ENCODE measurements around the gene POU6F1.

DNA sequence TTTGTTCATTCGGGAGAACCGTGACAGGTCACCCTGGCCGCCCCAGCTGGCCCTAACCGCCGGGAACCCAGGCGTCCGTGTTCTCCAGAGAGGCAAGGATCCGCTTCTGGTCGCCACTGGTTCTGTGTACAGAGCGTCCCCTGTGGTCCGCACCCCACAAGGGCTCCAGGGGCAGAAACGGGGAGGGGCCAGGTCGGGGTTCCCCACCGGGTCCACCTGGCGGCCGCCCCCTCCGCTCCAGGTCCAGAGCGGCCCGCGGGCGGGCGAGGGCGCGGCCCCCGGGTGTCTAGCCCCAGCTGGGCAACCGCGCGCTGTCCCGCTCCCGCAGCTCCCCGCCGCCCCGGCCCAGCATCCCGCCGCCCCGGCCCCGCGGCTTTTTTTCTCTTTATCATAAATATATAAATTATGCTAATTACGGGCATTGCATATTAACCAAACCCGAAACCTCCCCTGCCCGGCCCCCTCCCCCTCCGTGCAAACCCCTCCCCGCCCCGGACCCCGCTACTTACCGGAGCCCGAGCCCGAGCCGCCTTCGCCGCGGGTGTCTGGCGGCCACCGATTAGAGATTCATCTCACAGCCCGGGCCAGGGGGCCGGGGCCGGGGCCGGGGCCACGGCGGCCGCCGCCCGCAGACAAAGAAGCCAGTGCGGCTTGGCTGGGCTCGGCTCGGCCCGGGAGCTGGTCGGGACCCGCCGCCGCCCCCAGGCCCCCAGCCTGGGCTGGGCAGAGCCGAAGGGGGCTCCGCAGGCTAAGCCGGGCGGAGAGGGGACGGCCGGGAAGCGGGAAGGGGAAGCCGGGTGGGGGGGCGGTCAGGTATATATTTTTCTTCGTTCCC, 512 bp downstream of the POU6F1 start:
- TF ChIP-seq, protein P1, sequence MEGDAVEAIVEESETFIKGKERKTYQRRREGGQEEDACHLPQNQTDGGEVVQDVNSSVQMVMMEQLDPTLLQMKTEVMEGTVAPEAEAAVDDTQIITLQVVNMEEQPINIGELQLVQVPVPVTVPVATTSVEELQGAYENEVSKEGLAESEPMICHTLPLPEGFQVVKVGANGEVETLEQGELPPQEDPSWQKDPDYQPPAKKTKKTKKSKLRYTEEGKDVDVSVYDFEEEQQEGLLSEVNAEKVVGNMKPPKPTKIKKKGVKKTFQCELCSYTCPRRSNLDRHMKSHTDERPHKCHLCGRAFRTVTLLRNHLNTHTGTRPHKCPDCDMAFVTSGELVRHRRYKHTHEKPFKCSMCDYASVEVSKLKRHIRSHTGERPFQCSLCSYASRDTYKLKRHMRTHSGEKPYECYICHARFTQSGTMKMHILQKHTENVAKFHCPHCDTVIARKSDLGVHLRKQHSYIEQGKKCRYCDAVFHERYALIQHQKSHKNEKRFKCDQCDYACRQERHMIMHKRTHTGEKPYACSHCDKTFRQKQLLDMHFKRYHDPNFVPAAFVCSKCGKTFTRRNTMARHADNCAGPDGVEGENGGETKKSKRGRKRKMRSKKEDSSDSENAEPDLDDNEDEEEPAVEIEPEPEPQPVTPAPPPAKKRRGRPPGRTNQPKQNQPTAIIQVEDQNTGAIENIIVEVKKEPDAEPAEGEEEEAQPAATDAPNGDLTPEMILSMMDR (IDR thresholded peaks at IDR 0.05; ENCODE audit: low read length) = peak; percentile 33; the same call in 1 of the 2 replicates
- no peak for TF ChIP-seq EZH2 (IDR thresholded peaks at IDR 0.05; ENCODE audit: borderline replicate concordance, low read length)
